C4-2B (cell line): ENCODE results near the gene MBTPS2.

ENCODE experiments used
- H3K27ac ChIP-seq: fragments of 450-650 bp; 2 replicates; pipeline ENCODE4 v1.5.1; 2017
- ZFX ChIP-seq: fragments of 450-650 bp; IDR thresholded peaks from 2 replicates; pipeline ENCODE4 v1.6.1; 2017
- TF ChIP-seq, protein P1 (sequence below): fragments of 450-650 bp; conservative IDR thresholded peaks from 2 replicates; pipeline ENCODE4 v1.5.1; 2017; ENCODE audit warnings: mild to moderate bottlenecking

MBTPS2 gene

DNA sequence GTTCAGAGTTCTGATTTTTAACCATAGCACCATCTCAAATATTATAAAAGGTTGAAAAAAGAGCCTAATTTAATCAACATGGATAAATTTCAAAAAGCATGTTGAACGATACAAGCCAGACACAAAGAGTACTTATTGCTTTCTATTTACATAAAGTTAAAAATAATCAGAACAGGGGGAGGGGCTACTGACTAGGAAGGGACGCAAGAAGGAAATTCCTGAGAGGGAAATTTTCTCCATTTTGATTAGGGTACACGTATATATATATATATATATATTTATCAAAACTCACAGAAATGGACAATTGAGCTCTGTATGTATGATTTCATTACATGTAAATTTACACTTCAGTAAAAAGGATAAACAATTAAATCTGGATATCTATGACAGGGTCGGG lies 482 bp upstream of the MBTPS2 start:
- H3K27ac ChIP-seq = peak overlapping the region; percentile 98
- TF ChIP-seq, protein P1, sequence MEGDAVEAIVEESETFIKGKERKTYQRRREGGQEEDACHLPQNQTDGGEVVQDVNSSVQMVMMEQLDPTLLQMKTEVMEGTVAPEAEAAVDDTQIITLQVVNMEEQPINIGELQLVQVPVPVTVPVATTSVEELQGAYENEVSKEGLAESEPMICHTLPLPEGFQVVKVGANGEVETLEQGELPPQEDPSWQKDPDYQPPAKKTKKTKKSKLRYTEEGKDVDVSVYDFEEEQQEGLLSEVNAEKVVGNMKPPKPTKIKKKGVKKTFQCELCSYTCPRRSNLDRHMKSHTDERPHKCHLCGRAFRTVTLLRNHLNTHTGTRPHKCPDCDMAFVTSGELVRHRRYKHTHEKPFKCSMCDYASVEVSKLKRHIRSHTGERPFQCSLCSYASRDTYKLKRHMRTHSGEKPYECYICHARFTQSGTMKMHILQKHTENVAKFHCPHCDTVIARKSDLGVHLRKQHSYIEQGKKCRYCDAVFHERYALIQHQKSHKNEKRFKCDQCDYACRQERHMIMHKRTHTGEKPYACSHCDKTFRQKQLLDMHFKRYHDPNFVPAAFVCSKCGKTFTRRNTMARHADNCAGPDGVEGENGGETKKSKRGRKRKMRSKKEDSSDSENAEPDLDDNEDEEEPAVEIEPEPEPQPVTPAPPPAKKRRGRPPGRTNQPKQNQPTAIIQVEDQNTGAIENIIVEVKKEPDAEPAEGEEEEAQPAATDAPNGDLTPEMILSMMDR = no peak
- no peak for TF ChIP-seq ZFX

DNA sequence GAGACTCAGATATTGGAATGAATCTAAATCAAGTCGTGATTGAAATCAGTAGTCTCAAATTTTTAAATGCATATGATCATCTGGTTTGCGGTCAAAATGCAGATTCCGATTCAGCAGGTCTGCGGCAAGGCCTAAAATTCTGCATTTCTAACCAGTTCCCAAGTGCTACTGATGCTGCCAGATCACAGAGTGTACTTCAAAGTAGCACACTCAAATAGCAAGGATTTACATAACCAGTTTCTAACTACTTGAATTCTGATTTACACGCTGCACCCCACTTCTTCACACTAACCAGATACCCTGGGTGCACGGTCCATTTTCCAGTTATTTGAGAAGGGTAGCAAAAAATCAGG lies 752 bp downstream of the MBTPS2 start:
- H3K27ac ChIP-seq = peak overlapping the region; percentile 98
- TF ChIP-seq, protein P1 = no peak
- TF ChIP-seq ZFX = no peak

DNA sequence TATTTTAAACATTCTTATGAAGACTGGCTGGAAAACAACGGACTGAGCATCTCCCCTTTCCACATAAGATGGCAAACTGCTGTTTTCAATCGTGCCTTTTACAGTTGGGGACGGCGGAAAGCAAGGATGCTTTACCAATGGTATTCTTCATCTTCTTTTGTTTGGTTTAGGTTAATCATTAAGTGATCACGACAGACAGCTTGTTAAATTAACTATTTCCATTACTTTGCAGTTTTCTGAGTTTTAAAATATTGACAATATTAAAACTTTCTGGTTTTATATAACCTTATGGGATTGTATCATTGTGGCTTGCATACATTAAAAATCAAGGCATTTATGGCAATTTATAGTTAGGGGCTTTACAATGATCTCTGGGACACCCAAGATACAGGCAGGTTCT lies 3.8 kb downstream of the MBTPS2 start:
- TF ChIP-seq, protein P1 = no peak
- no peak for TF ChIP-seq ZFX
- H3K27ac ChIP-seq = no peak overlapping the region

DNA sequence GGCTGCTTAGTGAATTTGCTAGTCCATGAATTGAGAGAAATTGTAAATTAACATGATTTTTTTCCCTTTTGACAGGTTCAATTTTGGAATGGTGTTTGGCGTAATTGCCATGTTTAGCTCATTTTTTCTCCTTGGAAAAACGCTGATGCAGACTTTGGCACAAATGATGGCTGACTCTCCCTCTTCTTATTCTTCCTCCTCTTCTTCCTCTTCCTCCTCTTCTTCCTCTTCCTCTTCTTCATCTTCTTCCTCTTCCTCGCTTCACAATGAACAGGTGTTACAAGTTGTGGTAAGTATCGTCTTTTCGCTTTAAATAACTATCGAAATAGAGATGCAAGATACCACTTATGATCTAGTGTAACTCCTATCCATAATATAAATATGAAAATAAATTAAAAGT lies 5.7 kb downstream of the MBTPS2 start:
- no peak for TF ChIP-seq ZFX
- TF ChIP-seq, protein P1 = no peak
- no peak overlapping the region for H3K27ac ChIP-seq

DNA sequence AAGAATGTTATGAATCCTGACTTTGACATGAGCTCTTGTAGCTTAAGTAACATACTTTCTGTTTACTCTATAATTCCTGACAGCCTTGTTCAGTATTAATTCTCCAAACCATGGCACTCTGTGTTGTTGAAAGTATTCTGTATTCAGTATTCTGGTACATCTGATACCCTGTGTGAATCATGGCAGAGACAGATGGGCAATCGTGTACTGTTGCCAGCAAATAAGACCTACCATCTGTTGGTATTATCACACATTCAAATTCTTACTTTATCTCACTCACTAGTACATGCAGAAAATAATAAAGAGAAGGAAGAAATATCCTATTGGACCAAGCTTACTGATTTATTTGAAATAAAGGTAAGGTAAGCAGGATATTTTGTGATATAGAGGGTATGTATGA lies 7.9 kb downstream of the MBTPS2 start:
- TF ChIP-seq, protein P1 = no peak
- TF ChIP-seq ZFX = no peak
- no peak overlapping the region for H3K27ac ChIP-seq

DNA sequence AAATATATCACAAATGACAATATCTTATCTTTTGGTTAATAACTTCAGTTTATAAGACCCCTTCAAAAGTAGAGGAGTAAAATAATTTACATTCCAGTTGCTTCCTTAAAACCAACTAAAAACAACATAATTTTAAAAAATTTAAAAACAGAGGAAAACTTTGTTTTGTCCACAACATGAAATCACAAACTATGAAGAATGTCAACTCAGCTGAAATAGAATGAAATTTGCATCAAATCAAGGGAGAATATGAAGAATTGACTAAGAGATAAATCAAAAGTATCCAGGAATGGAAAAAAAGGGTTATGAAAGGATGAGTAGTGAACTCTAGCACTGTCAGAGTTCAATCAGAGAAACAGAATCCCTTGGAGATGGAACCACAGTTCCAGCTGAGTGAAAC lies 14.2 kb downstream of the MBTPS2 start:
- no peak overlapping the region for H3K27ac ChIP-seq
- TF ChIP-seq ZFX = no peak
- TF ChIP-seq, protein P1 = no peak

DNA sequence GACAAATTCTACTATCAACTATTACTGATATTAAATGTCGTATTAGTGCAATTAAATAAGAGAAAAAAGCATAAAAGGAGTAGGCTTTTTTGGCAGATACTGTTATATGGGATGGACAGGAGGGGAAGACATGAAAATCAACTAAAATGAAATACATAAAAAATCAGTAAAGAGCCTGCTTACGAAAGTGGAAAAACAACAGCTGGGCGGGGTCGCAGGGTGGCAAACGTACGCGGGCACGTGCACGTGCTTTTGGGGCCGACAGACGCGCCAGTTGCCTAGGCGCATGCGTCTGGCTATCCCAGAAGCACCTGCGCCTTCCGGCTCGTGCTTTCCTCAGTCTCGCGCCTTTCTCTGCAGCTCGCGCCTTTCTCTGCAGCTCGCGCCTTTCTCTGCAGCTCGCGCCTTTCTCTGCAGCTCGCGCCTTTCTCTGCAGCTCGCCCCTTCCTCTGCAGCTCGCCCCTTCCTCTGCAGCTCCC lies 16.6 kb downstream of the MBTPS2 start, which contains the start of gene YY2:
TSS of gene YY2 (plus strand) at position 51 of the 479 bp plus-strand sequence. CDS start 498 bp downstream, outside the sequence.
- H3K27ac ChIP-seq = no peak within 1 kb of the TSS
- no peak for TF ChIP-seq ZFX
- TF ChIP-seq, protein P1 = no peak
